NCI-H2227 treated with DMSO at 0.1 percent for 48 hours (cell line): Measurements from ENCODE around the gene CMIP.
A peak's percentile ranks its signal among the peaks of the same experiment; 100 is the strongest.

ENCODE experiments used
- DNase-seq: peaks from one replicate; lab custom pipeline; 2025; lab: John Stamatoyannopoulos, UW

Gene CMIP

GRCh38 chr16:81703177-81704155 is 258.9 kb downstream of the CMIP start:
- DNase-seq, result no peak

- DNase-seq, result no peak
These were observed 260.7 kb downstream of the CMIP start for GRCh38 chr16:81705261-81705660.

- DNase-seq, result no peak
These were observed 262.0 kb downstream of the CMIP start for GRCh38 chr16:81706327-81707295.

- DNase-seq, result no peak
These were observed 263.0 kb downstream of the CMIP start for GRCh38 chr16:81707411-81708265.

- DNase-seq, result no peak
These were observed 263.8 kb downstream of the CMIP start for GRCh38 chr16:81708266-81709015.

- DNase-seq, result no peak
These were observed 264.6 kb downstream of the CMIP start for GRCh38 chr16:81709016-81709900.

- no peak for DNase-seq
These were observed 265.4 kb downstream of the CMIP start for GRCh38 chr16:81710044-81710443.

- DNase-seq, result no peak
These were observed 266.0 kb downstream of the CMIP start for GRCh38 chr16:81710596-81710995.

GRCh38 chr16:81711657-81712319 is 267.2 kb downstream of the CMIP start:
- peak; percentile 26 for DNase-seq

- DNase-seq, result no peak
These were observed 268.1 kb downstream of the CMIP start for GRCh38 chr16:81712681-81713080.

GRCh38 chr16:81713295-81713772 is 268.7 kb downstream of the CMIP start:
- no peak for DNase-seq

- no peak for DNase-seq
These were observed 269.2 kb downstream of the CMIP start for GRCh38 chr16:81713796-81714195.

- DNase-seq, result no peak
These were observed 270.0 kb downstream of the CMIP start for GRCh38 chr16:81714583-81714982.

- DNase-seq, result no peak
These were observed 271.0 kb downstream of the CMIP start for GRCh38 chr16:81715358-81716196.

- no peak for DNase-seq
These were observed 272.0 kb downstream of the CMIP start for GRCh38 chr16:81716478-81717225.

- no peak for DNase-seq
These were observed 273.1 kb downstream of the CMIP start for GRCh38 chr16:81717662-81718189.

- DNase-seq, result no peak
These were observed 274.0 kb downstream of the CMIP start for GRCh38 chr16:81718637-81719036.
